Bronchial epithelial cell (primary cell): ENCODE results near the gene LASP1NB.

ENCODE experiments used
- DNase-seq: peaks from one replicate; pipeline ENCODE4 v3.0.0-alpha.2; 2010; ENCODE audit warnings: low read depth
- FAIRE-seq: peaks from 2 replicates; lab custom pipeline; 2011; peaks lifted over from hg19 to GRCh38; lab: Jason Lieb, UNC
- H3K27me3 ChIP-seq: 2 replicates; pipeline ENCODE4 v1.5.1; 2011; ENCODE audit warnings: low read length; ENCODE audit not compliant: control insufficient read depth, insufficient read depth
- H3K36me3 ChIP-seq: 2 replicates; pipeline ENCODE4 v1.5.1; 2011; ENCODE audit warnings: low read length; ENCODE audit not compliant: control insufficient read depth, insufficient read depth
- H3K4me3 ChIP-seq: 2 replicates; pipeline ENCODE4 v1.5.1; 2011; ENCODE audit warnings: mild to moderate bottlenecking, low read depth, low read length, control low read depth
- CTCF ChIP-seq: IDR thresholded peaks from 2 replicates; pipeline ENCODE4 v1.5.1; 2011; ENCODE audit warnings: mild to moderate bottlenecking, moderate library complexity, low read length, control low read depth, inconsistent platforms; ENCODE audit not compliant: insufficient read depth, severe bottlenecking

Gene LASP1NB

GRCh38 chr17:38912221-38912813 is 13.1 kb upstream of the LASP1NB start:
- no peak for FAIRE-seq
- peaks cover 33% of the 10 kb centered on the region for H3K36me3 ChIP-seq
- no peak overlapping the region for H3K4me3 ChIP-seq
- H3K27me3 ChIP-seq = no peaks in the 10 kb centered on the region
- no peak for TF ChIP-seq CTCF
- no peak for DNase-seq

GRCh38 chr17:38914741-38915638 is 10.4 kb upstream of the LASP1NB start:
- Histone ChIP-seq H3K4me3 (no peak overlapping the region), H3K36me3 (peaks cover 51% of the 10 kb centered on the region), H3K27me3 (no peaks in the 10 kb centered on the region)
- DNase-seq = no peak
- TF ChIP-seq CTCF = no peak
- no peak for FAIRE-seq

GRCh38 chr17:38915639-38915995 is 9.8 kb upstream of the LASP1NB start:
- TF ChIP-seq CTCF = no peak
- Histone ChIP-seq H3K4me3 (no peak overlapping the region), H3K27me3 (no peaks in the 10 kb centered on the region), H3K36me3 (peaks cover 54% of the 10 kb centered on the region)
- DNase-seq (no peak), FAIRE-seq (no peak)

GRCh38 chr17:38916771-38917170 is 8.6 kb upstream of the LASP1NB start:
- TF ChIP-seq CTCF = no peak
- DNase-seq (no peak), FAIRE-seq (no peak)
- H3K27me3 ChIP-seq = no peaks in the 10 kb centered on the region
- peaks cover 50% of the 10 kb centered on the region for H3K36me3 ChIP-seq
- no peak overlapping the region for H3K4me3 ChIP-seq

- no peak overlapping the region for H3K4me3 ChIP-seq
- no peak for FAIRE-seq
- H3K36me3 ChIP-seq = peaks cover 50% of the 10 kb centered on the region
- DNase-seq = no peak
- no peak for TF ChIP-seq CTCF
- no peaks in the 10 kb centered on the region for H3K27me3 ChIP-seq
Observed at GRCh38 chr17:38917259-38917658, 8.2 kb upstream of the LASP1NB start.
